Uterus (tissue), 2 donors: ENCODE results near the gene BBX.

Experiments used
- POLR2A ChIP-seq, 2 donors: fragments of 450-650 bp; IDR thresholded peaks; one replicate each; pipeline ENCODE4 v1.6.1; 2016; ENCODE audit warnings: antibody characterized with exemption in 2 of 2, mild to moderate bottlenecking in 1 of 2, moderate library complexity in 1 of 2
- TF ChIP-seq, protein P1 (sequence below), 4 experiments: fragments of 200-600 bp in 2 of 4; fragments of 450-650 bp in 2 of 4; sonication (generic) in 2 of 4; IDR thresholded peaks; one replicate each; pipeline ENCODE4 v1.5.1; 2016 to 2019; ENCODE audit warnings: antibody characterized with exemption in 4 of 4, mild to moderate bottlenecking in 2 of 4, moderate library complexity in 1 of 4

GRCh38 chr3:107846279-107846852, 323.6 kb downstream of the BBX start:
- TF ChIP-seq, protein P1, sequence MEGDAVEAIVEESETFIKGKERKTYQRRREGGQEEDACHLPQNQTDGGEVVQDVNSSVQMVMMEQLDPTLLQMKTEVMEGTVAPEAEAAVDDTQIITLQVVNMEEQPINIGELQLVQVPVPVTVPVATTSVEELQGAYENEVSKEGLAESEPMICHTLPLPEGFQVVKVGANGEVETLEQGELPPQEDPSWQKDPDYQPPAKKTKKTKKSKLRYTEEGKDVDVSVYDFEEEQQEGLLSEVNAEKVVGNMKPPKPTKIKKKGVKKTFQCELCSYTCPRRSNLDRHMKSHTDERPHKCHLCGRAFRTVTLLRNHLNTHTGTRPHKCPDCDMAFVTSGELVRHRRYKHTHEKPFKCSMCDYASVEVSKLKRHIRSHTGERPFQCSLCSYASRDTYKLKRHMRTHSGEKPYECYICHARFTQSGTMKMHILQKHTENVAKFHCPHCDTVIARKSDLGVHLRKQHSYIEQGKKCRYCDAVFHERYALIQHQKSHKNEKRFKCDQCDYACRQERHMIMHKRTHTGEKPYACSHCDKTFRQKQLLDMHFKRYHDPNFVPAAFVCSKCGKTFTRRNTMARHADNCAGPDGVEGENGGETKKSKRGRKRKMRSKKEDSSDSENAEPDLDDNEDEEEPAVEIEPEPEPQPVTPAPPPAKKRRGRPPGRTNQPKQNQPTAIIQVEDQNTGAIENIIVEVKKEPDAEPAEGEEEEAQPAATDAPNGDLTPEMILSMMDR (IDR thresholded peaks at IDR 0.05): peak; percentile 40 to 57 (median 43)
- no peak for TF ChIP-seq POLR2A (IDR thresholded peaks at IDR 0.05)
